ENCODE measurements around the gene LDB2.

GRCh38 chr4:16484711-16485110 lies 413.7 kb downstream of the LDB2 start:
- no peak for TF ChIP-seq CTCF (IDR thresholded peaks at IDR 0.05)
- no peak for TF ChIP-seq POLR2A (IDR thresholded peaks at IDR 0.05)

Data from uterus (tissue), 2 donors.